ENCODE data around the gene KRT76. TPM values are rescaled to one million over a fixed set of nuclear protein-coding genes. Genes with fewer than 3 reads are reported as not detected.
"Not testable (repeated sequence)": the region's sequence is repeated elsewhere in the genome, so short reads cannot be mapped to it uniquely, and the experiment has no call there.

Gene KRT76
- total RNA-seq, 1 experiment from 2014 or later, result not detected

- BruUV-seq (replicated peaks); RAD21 ChIA-PET (ENCODE audit: low non-redundant PET in 1 of 2, low total read pairs in 2 of 2, uncharacterized antibody in 2 of 2, unreplicated experiment in 2 of 2); H4K20me1 ChIP-seq (ENCODE audit: insufficient read depth); H3K79me2 ChIP-seq (ENCODE audit: insufficient read depth, low read length); DNase-seq (ENCODE audit: low read depth, low spot score); H3K4me3 ChIP-seq (replicated peaks in 1 of 2; ENCODE audit: low read depth in 1 of 2, low read length in 2 of 2); H3K4me2 ChIP-seq (ENCODE audit: low read length); ATAC-seq; intact Hi-C loops (cut with micrococcal nuclease); H3K9me3 ChIP-seq (ENCODE audit: control insufficient read depth in 1 of 2, insufficient read depth in 1 of 2, low read depth in 1 of 2, low read length in 2 of 2); H3K27ac ChIP-seq (ENCODE audit: low read depth, low read length); H3K9ac ChIP-seq (ENCODE audit: low read length); POLR2A ChIA-PET; H3K9me2 ChIP-seq (ENCODE audit: insufficient read depth); H3K36me3 ChIP-seq (ENCODE audit: control insufficient read depth in 1 of 2, insufficient read depth in 2 of 2, low read length in 2 of 2); CTCF ChIA-PET; H3K27me3 ChIP-seq (ENCODE audit: insufficient read depth, low read length); H2AFZ ChIP-seq (ENCODE audit: low read depth, low read length, poor library complexity, severe bottlenecking): not testable (repeated sequence)
- H3K4me1 ChIP-seq (ENCODE audit: control insufficient read depth in 1 of 2, insufficient read depth in 2 of 2, low read length in 2 of 2), result peaks cover 8 to 42% of the 10 kb centered on the region in 2 experiments; a peak in 3 of 4 replicates
Observed at GRCh38 chr12:52795332-52795674, 18.2 kb upstream of the KRT76 start.

DNA sequence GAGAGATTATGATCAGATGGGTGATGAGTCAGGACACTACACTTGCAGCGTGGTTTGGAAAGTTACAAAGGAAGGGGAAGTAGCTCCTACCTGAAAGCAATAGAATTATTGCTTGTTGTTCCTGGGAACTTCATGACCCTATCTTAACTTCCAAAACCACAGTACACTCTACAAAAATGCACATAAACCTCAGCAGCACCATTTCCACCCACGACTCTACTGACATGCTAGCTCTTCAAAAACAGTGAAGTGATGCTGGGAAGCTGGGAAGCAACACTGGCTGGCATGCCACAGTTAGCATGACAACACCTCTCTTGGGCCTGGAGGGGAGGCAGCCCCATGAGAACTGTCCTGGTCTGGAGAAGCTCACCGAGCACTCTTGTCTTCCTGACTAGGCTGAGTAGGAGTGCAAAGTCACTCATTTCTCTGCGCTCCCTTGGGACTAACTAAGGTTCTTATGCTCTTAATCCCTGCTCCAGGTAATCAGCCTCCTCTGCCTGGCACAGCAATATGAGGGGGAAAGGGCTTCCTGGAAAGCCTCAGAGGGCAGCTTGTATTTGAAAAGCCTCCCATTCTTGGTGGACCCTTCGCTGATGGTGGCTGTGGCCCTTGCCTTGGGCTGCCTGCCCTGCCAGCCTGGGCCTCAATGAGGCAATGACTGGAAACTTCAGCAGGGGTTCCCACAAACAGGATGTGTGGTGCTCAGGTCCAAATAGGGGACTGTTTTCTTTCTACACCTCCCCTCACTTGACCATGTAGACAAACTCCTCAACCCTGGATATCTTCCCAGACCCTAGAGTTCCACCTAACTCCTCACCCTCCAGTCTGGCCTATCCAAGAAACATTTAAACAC is 17.6 kb upstream of the KRT76 start:
- Histone ChIP-seq H3K27me3 (ENCODE audit: insufficient read depth, low read length) (no peaks in the 10 kb centered on the region), H3K9me3 (ENCODE audit: control insufficient read depth in 1 of 2, insufficient read depth in 1 of 2, low read depth in 1 of 2, low read length in 2 of 2) (no peaks in the 10 kb centered on the region), H3K4me3 (replicated peaks in 1 of 2; ENCODE audit: low read depth in 1 of 2, low read length in 2 of 2) (no peak overlapping the region), H3K36me3 (ENCODE audit: control insufficient read depth in 1 of 2, insufficient read depth in 2 of 2, low read length in 2 of 2) (no peaks in the 10 kb centered on the region), H3K9ac (ENCODE audit: low read length) (no peak overlapping the region), H3K4me2 (ENCODE audit: low read length) (no peak overlapping the region), H4K20me1 (ENCODE audit: insufficient read depth) (no peaks in the 10 kb centered on the region), H2AFZ (ENCODE audit: low read depth, low read length, poor library complexity, severe bottlenecking) (no peak overlapping the region), H3K4me1 (ENCODE audit: control insufficient read depth in 1 of 2, insufficient read depth in 2 of 2, low read length in 2 of 2) (peaks cover 8 to 38% of the 10 kb centered on the region in 2 experiments; a peak in 3 of 4 replicates), H3K9me2 (ENCODE audit: insufficient read depth) (no peaks in the 10 kb centered on the region), H3K27ac (ENCODE audit: low read depth, low read length) (no peak overlapping the region), H3K79me2 (ENCODE audit: insufficient read depth, low read length) (no peaks in the 10 kb centered on the region)
- POLR2A ChIA-PET, result no interaction called here
- no peak for ATAC-seq
- no peak for DNase-seq (ENCODE audit: low read depth, low spot score)
- intact Hi-C loops (cut with micrococcal nuclease), result no loop called here
- no TSS peak for BruUV-seq (replicated peaks)
- RAD21 ChIA-PET (ENCODE audit: low non-redundant PET in 1 of 2, low total read pairs in 2 of 2, uncharacterized antibody in 2 of 2, unreplicated experiment in 2 of 2), result no interaction called here
- TF ChIP-seq SP1 (IDR thresholded peaks at IDR 0.05; ENCODE audit: low read depth) (no peak), JUND (IDR thresholded peaks at IDR 0.05) (no peak), CEBPB (IDR thresholded peaks at IDR 0.05; ENCODE audit: low read depth) (no peak), POLR2A (IDR thresholded peaks at IDR 0.05; ENCODE audit: borderline replicate concordance, extremely low read depth, insufficient read depth, insufficient read length) (no peak), FOSL1 (IDR thresholded peaks at IDR 0.05; ENCODE audit: low read depth) (no peak), ELF1 (IDR thresholded peaks at IDR 0.05; ENCODE audit: borderline replicate concordance, low read depth) (no peak), EZH2phosphoT487 (IDR thresholded peaks at IDR 0.05; ENCODE audit: borderline replicate concordance) (no peak), TCF7L2 (IDR thresholded peaks at IDR 0.05; ENCODE audit: borderline replicate concordance, extremely low read depth, insufficient read depth, insufficient read length) (no peak), REST (IDR thresholded peaks at IDR 0.05; ENCODE audit: low read depth) (no peak), EZH2 (IDR thresholded peaks at IDR 0.05) (no peak), EGR1 (IDR thresholded peaks at IDR 0.05; ENCODE audit: low read depth) (no peak)
- TF ChIP-seq, protein P1, sequence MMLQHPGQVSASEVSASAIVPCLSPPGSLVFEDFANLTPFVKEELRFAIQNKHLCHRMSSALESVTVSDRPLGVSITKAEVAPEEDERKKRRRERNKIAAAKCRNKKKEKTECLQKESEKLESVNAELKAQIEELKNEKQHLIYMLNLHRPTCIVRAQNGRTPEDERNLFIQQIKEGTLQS (IDR thresholded peaks at IDR 0.05), result no peak
- CTCF ChIA-PET, result no interaction called here
